HEK293T (cell line): ENCODE measurements around the gene ESR1.
"Not testable (repeated sequence)": the region's sequence is repeated elsewhere in the genome, so short reads cannot be mapped to it uniquely, and the experiment has no call there.

Source experiments
- CTCF ChIA-PET: fragments of 350-600 bp; formaldehyde crosslinking; extraction: SDS; loops from one replicate; lab custom pipeline; 2021; ENCODE audit warnings: antibody characterized with exemption, inconsistent platforms; lab: Yijun Ruan, JAX
- POLR2A ChIA-PET: fragments of 350-600 bp; formaldehyde crosslinking; extraction: SDS; loops from one replicate; lab custom pipeline; 2020; ENCODE audit warnings: antibody characterized with exemption, inconsistent platforms; lab: Yijun Ruan, JAX
- DNase-seq: peaks from one replicate; pipeline ENCODE4 v3.0.0; 2012; ENCODE audit warnings: mixed read lengths; ENCODE audit errors: extremely low spot score
- ARNT ChIP-seq: fragments of 450-650 bp; IDR thresholded peaks from 2 replicates; pipeline ENCODE4 v1.6.1; 2017; ENCODE audit warnings: mild to moderate bottlenecking
- BHLHE40 ChIP-seq: fragments of 450-650 bp; IDR thresholded peaks from 2 replicates; pipeline ENCODE4 v1.6.1; 2016; ENCODE audit warnings: mild to moderate bottlenecking, moderate library complexity, borderline replicate concordance
- CTBP1 ChIP-seq: fragments of 450-650 bp; IDR thresholded peaks from 2 replicates; pipeline ENCODE4 v1.6.1; 2016; ENCODE audit warnings: borderline replicate concordance
- ELF4 ChIP-seq: fragments of 450-650 bp; IDR thresholded peaks from 2 replicates; pipeline ENCODE4 v1.6.1; 2017; ENCODE audit warnings: antibody characterized with exemption
- FOXA1 ChIP-seq: fragments of 450-650 bp; IDR thresholded peaks from 2 replicates; pipeline ENCODE4 v1.6.1; 2016; ENCODE audit warnings: mild to moderate bottlenecking
- FOXK2 ChIP-seq: fragments of 450-650 bp; IDR thresholded peaks from 2 replicates; pipeline ENCODE4 v1.6.1; 2016; ENCODE audit warnings: mild to moderate bottlenecking
- FOXM1 ChIP-seq: fragments of 450-650 bp; IDR thresholded peaks from 2 replicates; pipeline ENCODE4 v1.6.1; 2017; ENCODE audit warnings: mild to moderate bottlenecking, borderline replicate concordance
- HDGF ChIP-seq: fragments of 450-650 bp; IDR thresholded peaks from 2 replicates; pipeline ENCODE4 v1.6.1; 2017; ENCODE audit warnings: antibody characterized with exemption, borderline replicate concordance
- L3MBTL2 ChIP-seq: fragments of 450-650 bp; conservative IDR thresholded peaks from 2 replicates; pipeline ENCODE4 v1.6.1; 2016; ENCODE audit warnings: mild to moderate bottlenecking
- LEF1 ChIP-seq: fragments of 450-650 bp; IDR thresholded peaks from 2 replicates; pipeline ENCODE4 v1.6.1; 2017; ENCODE audit warnings: mild to moderate bottlenecking, borderline replicate concordance
- NFRKB ChIP-seq: fragments of 450-650 bp; IDR thresholded peaks from 2 replicates; pipeline ENCODE4 v1.6.1; 2016; ENCODE audit warnings: mild to moderate bottlenecking, moderate library complexity
- PKNOX1 ChIP-seq: fragments of 450-650 bp; IDR thresholded peaks from 2 replicates; pipeline ENCODE4 v1.6.1; 2016
- SP1 ChIP-seq: fragments of 450-650 bp; IDR thresholded peaks from 2 replicates; pipeline ENCODE4 v1.6.1; 2017
- SUZ12 ChIP-seq: fragments of 450-650 bp; IDR thresholded peaks from 2 replicates; pipeline ENCODE4 v1.6.1; 2016; ENCODE audit warnings: mild to moderate bottlenecking
- TARDBP ChIP-seq: fragments of 450-650 bp; IDR thresholded peaks from 2 replicates; pipeline ENCODE4 v1.6.1; 2016
- ZNF384 ChIP-seq: fragments of 450-650 bp; IDR thresholded peaks from 2 replicates; pipeline ENCODE4 v1.6.1; 2016

ESR1 gene

GRCh38 chr6:151885234-151885633, 77.8 kb downstream of the ESR1 start:
- no peak for DNase-seq
- POLR2A ChIA-PET = no interaction called here
- CTCF ChIA-PET = no interaction called here
- no peak for TF ChIP-seq FOXK2
- no peak for TF ChIP-seq ELF4

- POLR2A ChIA-PET = no interaction called here
- TF ChIP-seq TARDBP (no peak), SP1 (no peak), BHLHE40 (no peak), ZNF384 (no peak), NFRKB (no peak), LEF1 (no peak), FOXM1 (no peak), SUZ12 (no peak), L3MBTL2 (no peak), ELF4 (no peak), CTBP1 (no peak), PKNOX1 (no peak)
- no peak for DNase-seq
- CTCF ChIA-PET = no interaction called here
Observed at GRCh38 chr6:151891524-151891923, 84.0 kb downstream of the ESR1 start.

GRCh38 chr6:151894426-151894825, 86.9 kb downstream of the ESR1 start:
- CTCF ChIA-PET, DNase-seq, POLR2A ChIA-PET: not testable (repeated sequence)

- DNase-seq, POLR2A ChIA-PET, CTCF ChIA-PET: not testable (repeated sequence)
Observed at GRCh38 chr6:151899221-151899620, 91.7 kb downstream of the ESR1 start.

- DNase-seq, POLR2A ChIA-PET: not testable (repeated sequence)
- CTCF ChIA-PET = interaction anchor here (0.6 kb wide), 1 partner anchor 531 kb away, joined by 3 read pairs; no protein-coding TSS in a partner anchor
Observed at GRCh38 chr6:151899796-151900195, 92.3 kb downstream of the ESR1 start.

GRCh38 chr6:151900256-151900655, 92.8 kb downstream of the ESR1 start:
- ChIA-PET CTCF (interaction anchor here (0.6 kb wide), 1 partner anchor 530 kb away, joined by 3 read pairs; no protein-coding TSS in a partner anchor), POLR2A (no interaction called here)
- no peak for TF ChIP-seq ARNT
- TF ChIP-seq FOXK2 = no peak
- no peak for TF ChIP-seq PKNOX1
- TF ChIP-seq BHLHE40 = no peak
- TF ChIP-seq LEF1 = no peak
- TF ChIP-seq NFRKB = no peak
- TF ChIP-seq SUZ12 = no peak
- no peak for TF ChIP-seq HDGF
- no peak for TF ChIP-seq FOXA1
- no peak for TF ChIP-seq L3MBTL2
- TF ChIP-seq CTBP1 = no peak
- no peak for TF ChIP-seq ELF4

GRCh38 chr6:151901009-151901411, 93.5 kb downstream of the ESR1 start:
- ChIA-PET CTCF (interaction anchor here (1.1 kb wide), 1 partner anchor 19 kb away, joined by 3 read pairs; no protein-coding TSS in a partner anchor), POLR2A (no interaction called here)
- TF ChIP-seq PKNOX1 (no peak), ZNF384 (no peak), ARNT (no peak), TARDBP (no peak)
- no peak for DNase-seq

More at GRCh38 chr6:151900256-151900655, 92.8 kb downstream of the ESR1 start:
- DNase-seq = no peak

- TF ChIP-seq SUZ12 = no peak
- no peak for TF ChIP-seq PKNOX1
- TF ChIP-seq LEF1 = no peak
- TF ChIP-seq HDGF = no peak
- TF ChIP-seq TARDBP = no peak
- TF ChIP-seq FOXA1 = no peak
- CTCF ChIA-PET = no interaction called here
- POLR2A ChIA-PET = no interaction called here
- no peak for DNase-seq
Observed at GRCh38 chr6:151904631-151905030, 97.1 kb downstream of the ESR1 start.
